GM10248 (cell line): Measurements from ENCODE around the gene ALDH1L2.

Experiments
- CTCF ChIA-PET: fragments of 300-600 bp; sonication (Branson Sonifier 250); formaldehyde crosslinking; extraction: SDS; loops from one replicate; lab custom pipeline; 2021; ENCODE audit warnings: antibody characterized with exemption; lab: Yijun Ruan, JAX
- POLR2A ChIA-PET: fragments of 350-650 bp; sonication (Branson Sonifier 250); formaldehyde crosslinking; extraction: SDS; loops from one replicate; lab custom pipeline; 2020; ENCODE audit warnings: antibody characterized with exemption; lab: Yijun Ruan, JAX
- DNase-seq: peaks from one replicate; pipeline ENCODE4 v3.0.0; 2012; ENCODE audit errors: extremely low spot score
- CTCF ChIP-seq: IDR thresholded peaks from 2 replicates; pipeline ENCODE4 v1.5.1; 2012; ENCODE audit warnings: mild to moderate bottlenecking, low read depth; ENCODE audit errors: extremely low read depth, missing control alignments, control extremely low read depth

The ALDH1L2 gene

GRCh38 chr12:105030820-105031807 is 53.1 kb downstream of the ALDH1L2 start:
- peak; percentile 18 for DNase-seq
- TF ChIP-seq CTCF = no peak
- POLR2A ChIA-PET = no interaction called here
- CTCF ChIA-PET = interaction anchor here (0.7 to 3.3 kb wide), 5 partner anchors 9 to 649 kb away, joined by 3 to 16 read pairs (median 3); no protein-coding TSS in a partner anchor

- ChIA-PET CTCF (interaction anchor here (2.1 kb wide), 1 partner anchor 12 kb away, joined by 6 read pairs; no protein-coding TSS in a partner anchor), POLR2A (no interaction called here)
- DNase-seq = no peak
- TF ChIP-seq CTCF = no peak
Measured at GRCh38 chr12:105026411-105026810, 57.8 kb downstream of the ALDH1L2 start.

GRCh38 chr12:105025890-105026289 is 58.4 kb downstream of the ALDH1L2 start:
- ChIA-PET POLR2A (no interaction called here), CTCF (interaction anchor here (1.0 to 2.1 kb wide), 4 partner anchors 13 to 644 kb away, joined by 3 to 6 read pairs (median 3); no protein-coding TSS in a partner anchor)
- no peak for DNase-seq
- TF ChIP-seq CTCF = no peak

- no peak for DNase-seq
- ChIA-PET CTCF (interaction anchor here (1.0 to 2.1 kb wide), 4 partner anchors 14 to 643 kb away, joined by 3 to 6 read pairs (median 3); no protein-coding TSS in a partner anchor), POLR2A (no interaction called here)
- no peak for TF ChIP-seq CTCF
Measured at GRCh38 chr12:105024928-105025327, 59.3 kb downstream of the ALDH1L2 start.

- DNase-seq = no peak
Measured at GRCh38 chr12:105020241-105020962, 63.9 kb downstream of the ALDH1L2 start.

More at GRCh38 chr12:105020241-105020962, 63.9 kb downstream of the ALDH1L2 start:
- ChIA-PET CTCF (interaction anchor here (0.9 to 1.3 kb wide), 3 partner anchors 13 to 230 kb away, joined by 3 read pairs; no protein-coding TSS in a partner anchor), POLR2A (no interaction called here)
- no peak for TF ChIP-seq CTCF
